Fibroblast of peridontal ligament (primary cell): Measurements from ENCODE around the gene MMP10.
"Not testable (repeated sequence)": the region's sequence is repeated elsewhere in the genome, so short reads cannot be mapped to it uniquely, and the experiment has no call there.

Source experiments
- DNase-seq: peaks from one replicate; pipeline ENCODE4 v3.0.0-alpha.2; 2010; ENCODE audit errors: extremely low read depth

The MMP10 gene

GRCh38 chr11:102783720-102784119 is 3.3 kb upstream of the MMP10 start:
- DNase-seq, result no peak

DNA sequence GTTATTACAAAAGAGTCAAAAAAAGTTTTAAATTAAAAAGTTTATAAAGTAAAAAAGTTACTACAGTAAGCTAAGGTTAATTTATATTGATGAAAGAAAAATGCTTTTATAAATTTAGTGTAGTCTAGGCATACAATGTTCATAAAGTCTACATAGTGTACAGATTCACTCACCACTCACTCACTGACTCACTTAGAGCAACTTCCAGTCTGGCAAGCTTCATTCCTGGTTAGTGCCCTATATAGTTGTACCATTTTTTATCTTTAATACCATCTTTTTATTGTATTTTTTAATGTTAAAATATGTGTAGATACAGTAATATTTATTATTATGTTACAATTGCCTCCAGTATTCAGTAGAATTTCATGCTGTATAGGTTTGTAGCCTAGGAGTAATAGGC is 2.6 kb upstream of the MMP10 start:
- DNase-seq, result no peak

DNA sequence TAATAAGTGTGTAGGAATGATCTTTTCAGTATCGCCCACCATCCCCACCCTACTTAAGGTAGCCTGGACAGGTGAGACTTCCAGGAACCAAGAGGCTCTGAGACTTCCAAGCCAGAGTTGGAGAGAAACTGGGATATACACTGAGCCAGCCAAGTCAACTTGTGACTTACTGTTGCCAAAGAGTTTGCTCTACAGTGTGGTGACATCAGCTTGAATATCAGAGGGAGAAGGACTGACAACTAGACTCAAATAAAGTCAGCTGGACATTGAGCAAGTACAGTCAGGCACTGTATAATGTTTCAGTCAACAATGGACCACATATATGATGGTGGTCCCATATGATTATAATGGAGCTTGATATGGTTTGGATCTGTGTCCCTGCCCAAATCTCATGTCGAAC is 1.2 kb upstream of the MMP10 start:
- DNase-seq, result no peak

- DNase-seq, result no peak
These were observed 4.0 kb downstream of the MMP10 start for GRCh38 chr11:102776454-102776853.

DNA sequence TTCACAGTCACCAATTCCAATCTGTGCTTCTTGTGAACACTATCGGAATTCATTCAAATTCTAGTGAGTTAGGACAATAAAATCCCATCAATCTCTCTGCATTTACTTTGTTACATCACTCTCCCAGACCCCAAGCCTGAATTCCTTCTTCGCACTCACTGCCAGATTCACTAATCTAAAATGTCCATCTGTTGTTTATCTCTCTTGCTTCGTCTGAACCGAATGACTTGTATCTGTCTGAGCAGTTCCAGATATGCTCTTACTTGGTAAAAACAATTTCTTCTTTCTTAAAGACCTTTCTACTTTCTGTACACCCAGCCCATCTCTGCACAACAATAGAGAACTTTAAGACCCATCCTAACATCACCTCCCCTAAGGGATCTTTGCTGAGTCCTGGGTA is 7.0 kb downstream of the MMP10 start:
- DNase-seq, result no peak

- peak; percentile 29 for DNase-seq
These were observed 9.1 kb downstream of the MMP10 start for GRCh38 chr11:102771351-102771750.

DNA sequence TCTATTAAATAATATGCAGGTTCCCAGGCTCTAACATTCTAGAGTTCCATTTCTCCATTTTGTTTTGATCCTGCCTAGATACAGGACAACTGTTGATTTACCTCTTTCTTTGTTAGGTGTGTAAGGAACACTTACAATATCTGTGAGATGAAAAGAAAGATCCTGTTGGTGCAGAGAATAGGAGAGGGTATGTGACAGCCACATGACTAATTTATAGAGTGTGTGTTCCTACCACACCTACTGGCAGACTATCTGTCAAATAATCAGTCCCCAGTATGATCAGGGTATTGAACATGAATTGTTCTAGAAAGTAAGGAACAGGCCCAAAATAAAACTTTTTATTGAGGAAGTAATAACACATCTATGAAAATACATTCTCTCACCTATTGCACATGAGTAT is 10.2 kb downstream of the MMP10 start:
- DNase-seq, result no peak

DNA sequence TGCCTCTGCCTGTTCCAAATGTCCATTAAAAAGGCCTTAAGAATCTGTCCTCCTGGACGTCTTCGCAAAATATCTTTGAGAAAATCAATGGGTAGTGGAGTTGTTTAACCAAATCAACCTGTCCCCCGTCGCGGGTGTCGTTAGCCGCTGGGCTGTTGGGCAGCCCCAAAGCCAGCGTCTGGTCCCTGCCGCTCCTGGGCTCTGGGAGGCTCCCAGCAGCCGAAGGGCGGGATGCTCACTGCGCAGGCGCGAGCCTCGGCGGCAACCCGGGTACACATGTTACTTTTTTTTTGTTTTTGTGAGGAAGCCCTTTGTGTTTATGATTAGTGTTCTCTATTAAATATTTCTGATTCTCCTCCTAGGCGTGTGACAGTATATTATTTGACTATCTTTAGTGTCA is 12.6 kb downstream of the MMP10 start:
- no peak for DNase-seq

- no peak for DNase-seq
These were observed 17.0 kb downstream of the MMP10 start for GRCh38 chr11:102763440-102763839.

DNA sequence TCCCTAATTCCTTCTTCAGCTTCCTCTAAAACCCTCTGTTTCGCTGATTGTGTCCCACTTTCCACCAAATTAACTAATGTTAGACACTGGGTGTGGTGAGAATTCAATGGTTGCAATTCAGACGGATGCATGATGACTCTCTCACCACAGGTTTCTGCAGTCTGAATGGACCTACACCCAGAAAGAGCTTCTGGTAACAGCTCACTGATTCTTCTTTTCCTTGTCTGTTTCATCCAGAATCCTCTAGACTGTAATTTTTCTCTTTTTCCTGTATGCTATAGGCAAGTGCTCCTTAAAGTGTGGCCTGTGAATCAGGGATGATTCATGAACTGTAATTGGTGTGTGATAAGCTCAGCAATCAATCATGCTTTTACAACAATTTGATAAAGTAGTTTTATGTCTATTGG is 18.1 kb downstream of the MMP10 start:
- peak; percentile 23 for DNase-seq

GRCh38 chr11:102761646-102762238 is 18.7 kb downstream of the MMP10 start:
- DNase-seq, result peak; percentile 10

DNA sequence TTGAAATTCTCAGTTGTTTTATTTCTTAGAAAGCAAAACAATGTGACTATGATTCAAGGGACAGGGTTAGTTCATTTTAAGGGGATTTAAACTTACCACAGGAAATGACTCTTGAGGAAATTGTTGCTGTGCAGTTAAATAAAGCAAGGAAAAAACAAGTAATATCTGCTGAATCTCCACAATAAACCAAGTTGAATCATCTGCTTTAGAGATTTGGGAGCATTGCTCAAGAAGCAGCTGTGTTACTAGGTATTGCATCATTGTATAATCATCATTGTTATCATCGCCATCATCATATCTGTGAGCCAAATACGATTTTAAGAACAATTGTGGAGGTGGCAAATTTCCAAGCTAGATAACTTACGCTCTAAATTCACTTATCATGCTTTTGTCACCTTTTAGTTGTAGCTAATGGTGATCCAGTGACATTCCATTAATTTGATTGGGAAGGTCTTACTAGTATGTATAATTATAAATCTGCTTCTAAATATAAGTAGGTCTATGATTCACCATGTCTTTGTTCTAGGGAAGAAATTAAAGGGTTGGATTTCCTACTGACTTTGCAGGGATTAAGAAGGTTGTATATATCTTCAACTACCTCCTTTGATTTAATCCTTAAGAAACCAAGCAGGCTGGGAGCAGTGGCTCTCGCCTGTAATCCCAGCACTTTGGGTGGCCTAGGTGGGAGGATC is 19.9 kb downstream of the MMP10 start:
- DNase-seq, result peak; percentile 96

DNA sequence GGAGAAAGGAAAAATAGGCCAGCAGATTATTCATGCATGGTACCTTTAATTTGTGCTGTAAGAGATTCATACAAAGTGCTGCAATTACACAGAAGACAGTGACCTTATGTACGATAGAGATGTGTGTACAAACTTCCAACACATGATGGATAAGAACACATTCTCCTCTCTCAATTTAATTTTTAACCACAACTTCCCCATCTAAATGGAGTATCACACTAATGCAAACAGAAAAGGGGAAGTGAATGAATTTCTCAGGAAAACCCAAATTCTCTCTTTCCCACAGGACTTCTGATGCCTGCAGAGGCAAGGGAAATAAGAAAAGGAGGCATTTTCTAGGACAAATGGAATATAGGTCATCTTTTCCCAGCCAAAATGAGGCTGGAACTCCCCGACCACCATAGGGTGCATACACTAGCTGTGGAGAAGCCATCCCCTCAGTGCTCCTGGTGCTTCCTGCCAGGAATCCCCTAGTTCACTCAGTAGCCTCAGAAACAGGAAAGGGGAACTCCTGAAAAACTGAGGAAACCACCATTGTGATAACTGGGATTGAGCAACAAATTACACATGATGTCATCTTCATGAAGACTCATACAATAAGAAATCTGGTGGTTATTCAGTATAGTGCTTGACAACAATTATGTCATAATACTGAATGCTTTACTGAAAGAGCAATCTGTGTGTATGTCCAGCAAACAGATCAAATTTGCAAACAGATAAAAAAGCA is 22.4 kb downstream of the MMP10 start:
- DNase-seq, result peak; percentile 79

- no peak for DNase-seq
These were observed 27.2 kb downstream of the MMP10 start for GRCh38 chr11:102753267-102753666.

DNA sequence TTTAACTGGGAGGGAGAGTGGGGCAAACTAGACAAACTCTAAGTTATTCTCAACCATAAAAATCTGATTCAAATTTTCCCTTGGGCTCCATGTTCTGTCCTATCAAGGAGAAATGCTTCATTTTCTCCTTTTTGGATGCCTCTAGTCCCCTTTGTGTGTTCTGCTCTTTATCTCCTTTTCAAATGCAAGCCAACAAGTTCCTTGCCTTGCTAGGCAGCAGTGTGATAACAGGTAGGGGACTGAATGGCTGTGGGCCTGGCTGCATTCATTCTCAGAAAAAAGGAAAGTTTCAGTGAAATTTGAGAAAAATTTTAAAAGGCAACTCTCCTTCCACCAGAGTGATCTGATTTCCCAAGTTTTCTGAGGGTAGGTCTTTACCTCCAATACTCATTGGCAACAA is 28.8 kb downstream of the MMP10 start:
- no peak for DNase-seq

DNA sequence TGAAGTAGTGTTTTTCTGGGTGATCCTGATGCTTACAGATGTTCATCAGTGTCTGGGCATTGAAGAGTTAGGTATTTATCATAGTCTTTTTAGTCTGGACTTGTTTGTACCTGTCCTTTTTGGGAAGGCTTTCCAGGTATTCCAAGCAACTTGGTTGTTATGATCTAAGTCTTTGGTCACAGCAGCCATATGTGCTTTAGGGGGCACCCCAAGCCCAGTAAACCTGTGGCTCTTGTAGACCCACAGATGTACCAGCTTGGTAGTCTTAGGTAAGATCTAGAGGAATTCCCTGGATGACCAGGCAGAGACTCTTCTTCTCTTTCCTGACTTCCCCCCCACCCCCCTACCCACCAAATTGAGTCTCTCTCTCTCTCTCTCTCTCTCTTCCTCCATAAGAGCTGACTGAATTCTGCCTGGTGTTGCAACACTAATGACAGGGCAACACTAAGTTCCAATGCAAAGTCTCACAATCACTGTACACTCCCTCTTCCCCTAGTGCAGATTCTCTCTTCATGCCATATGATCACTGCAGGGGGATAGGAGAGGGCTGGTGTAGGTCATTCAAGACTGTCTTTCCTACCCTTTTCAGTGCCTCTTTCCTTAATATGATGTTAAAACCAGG is 31.2 kb downstream of the MMP10 start:
- DNase-seq, result no peak

DNA sequence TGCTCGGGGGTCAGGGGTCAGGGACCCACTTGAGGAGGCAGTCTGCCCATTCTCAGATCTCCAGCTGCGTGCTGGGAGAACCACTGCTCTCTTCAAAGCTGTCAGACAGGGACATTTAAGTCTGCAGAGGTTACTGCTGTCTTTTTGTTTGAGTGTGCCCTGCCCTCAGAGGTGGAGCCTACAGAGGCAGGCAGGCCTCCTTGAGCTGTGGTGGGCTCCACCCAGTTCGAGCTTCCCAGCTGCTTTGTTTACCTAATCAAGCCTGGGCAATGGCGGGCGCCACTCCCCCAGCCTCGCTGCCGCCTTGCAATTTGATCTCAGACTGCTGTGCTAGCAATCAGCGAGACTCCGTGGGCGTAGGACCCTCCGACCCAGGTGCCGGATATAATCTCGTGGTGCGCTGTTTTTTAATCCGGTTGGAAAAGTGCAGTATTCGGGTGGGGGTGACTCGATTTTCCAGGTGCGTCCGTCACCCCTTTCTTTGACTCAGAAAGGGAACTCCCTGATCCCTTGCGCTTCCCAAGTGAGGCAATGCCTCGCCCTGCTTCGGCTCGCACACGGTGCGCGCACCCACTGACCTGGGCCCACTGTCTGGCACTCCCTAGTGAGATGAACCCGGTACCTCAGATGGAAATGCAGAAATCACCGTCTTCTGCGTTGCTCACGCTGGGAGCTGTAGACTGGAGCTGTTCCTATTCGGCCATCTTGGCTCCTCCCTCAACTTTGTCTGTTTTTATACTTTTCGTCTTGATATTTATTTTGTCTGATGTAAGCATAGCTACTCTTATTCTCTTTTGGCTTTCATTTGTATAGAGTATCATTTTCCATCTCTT is 33.5 kb downstream of the MMP10 start:
- DNase-seq, result not testable (repeated sequence)

DNA sequence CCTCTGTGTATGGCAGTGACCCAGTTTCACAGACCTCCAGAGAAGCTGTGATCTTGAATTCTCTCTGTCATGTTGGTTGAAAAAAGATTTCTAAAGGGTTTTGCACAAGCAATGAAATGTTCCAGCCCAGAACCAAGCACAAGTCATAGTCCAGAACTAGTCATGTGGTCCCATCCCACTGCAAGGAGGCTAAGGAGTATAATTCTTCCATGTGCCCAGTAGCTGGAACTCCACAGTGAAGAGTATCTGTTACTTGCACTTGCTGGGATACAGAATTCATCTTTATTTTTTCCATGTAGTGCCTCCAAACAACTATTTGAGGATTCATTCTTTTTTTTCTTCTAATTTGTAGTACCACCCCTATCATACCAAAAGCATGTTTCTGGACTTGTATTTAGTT is 45.8 kb downstream of the MMP10 start:
- no peak for DNase-seq

DNA sequence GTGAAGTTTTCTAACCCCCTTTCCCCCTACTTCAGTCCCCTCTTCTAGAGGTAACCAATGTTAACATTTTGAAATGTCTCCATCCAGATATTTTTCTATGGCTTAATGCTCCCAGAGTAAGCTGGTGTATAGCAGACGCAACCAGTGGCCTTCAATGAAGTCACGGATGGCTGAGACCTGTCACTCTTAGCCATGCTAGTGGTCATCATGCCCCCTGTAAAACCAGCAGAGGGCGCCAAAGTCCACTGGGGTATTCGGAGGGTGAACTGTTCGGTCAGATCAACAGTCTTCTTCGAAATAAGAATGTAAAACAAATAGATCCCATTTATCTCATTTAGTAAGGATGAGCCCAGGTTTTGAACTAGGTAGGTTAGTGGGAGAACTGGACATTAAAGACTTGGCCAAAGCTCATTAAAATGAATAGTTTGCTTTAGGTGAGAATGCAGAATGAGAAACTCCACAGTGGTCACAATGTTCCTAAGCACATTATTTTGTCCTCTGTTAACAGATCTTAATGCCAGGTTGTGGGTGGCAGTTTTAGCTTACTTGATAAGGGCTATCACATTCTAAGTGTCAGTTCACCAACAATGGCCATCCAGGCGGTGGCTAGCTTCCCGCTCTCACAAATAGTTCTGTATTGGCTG is 47.1 kb downstream of the MMP10 start:
- peak; percentile 47 for DNase-seq

- not testable (repeated sequence) for DNase-seq
These were observed 49.5 kb downstream of the MMP10 start for GRCh38 chr11:102730944-102731343.
